GM18858 (cell line): ENCODE measurements around the gene SAP25.
A peak's percentile ranks its signal among the peaks of the same experiment; 100 is the strongest.
"Not testable (repeated sequence)": the region's sequence is repeated elsewhere in the genome, so short reads cannot be mapped to it uniquely, and the experiment has no call there.

Source experiments
- ATAC-seq: cut with Tn5 transposase; IDR thresholded peaks from one replicate; pipeline ENCODE4 v1.9.1; 2021; ENCODE audit not compliant: unreplicated experiment

Gene SAP25

GRCh38 chr7:100538654-100539435, 34.9 kb downstream of the SAP25 start, which contains the start of gene AGFG2:
Gene AGFG2, plus strand, starts transcription at chr7:100539203. Its CDS starts 144 bp downstream, at chr7:100539347.
- ATAC-seq, result peak; percentile 79

GRCh38 chr7:100538348-100538653, 35.4 kb downstream of the SAP25 start:
- no peak for ATAC-seq

GRCh38 chr7:100536695-100537094, 37.0 kb downstream of the SAP25 start:
- not testable (repeated sequence) for ATAC-seq

GRCh38 chr7:100535982-100536381, 37.7 kb downstream of the SAP25 start:
- ATAC-seq, result not testable (repeated sequence)

GRCh38 chr7:100532165-100533022, 41.3 kb downstream of the SAP25 start:
- ATAC-seq, result no peak

GRCh38 chr7:100528108-100528866, 45.4 kb downstream of the SAP25 start:
- not testable (repeated sequence) for ATAC-seq

GRCh38 chr7:100523192-100523591, 50.5 kb downstream of the SAP25 start:
- not testable (repeated sequence) for ATAC-seq
